ENCODE data around the gene SAPCD1.

SAPCD1 gene

DNA sequence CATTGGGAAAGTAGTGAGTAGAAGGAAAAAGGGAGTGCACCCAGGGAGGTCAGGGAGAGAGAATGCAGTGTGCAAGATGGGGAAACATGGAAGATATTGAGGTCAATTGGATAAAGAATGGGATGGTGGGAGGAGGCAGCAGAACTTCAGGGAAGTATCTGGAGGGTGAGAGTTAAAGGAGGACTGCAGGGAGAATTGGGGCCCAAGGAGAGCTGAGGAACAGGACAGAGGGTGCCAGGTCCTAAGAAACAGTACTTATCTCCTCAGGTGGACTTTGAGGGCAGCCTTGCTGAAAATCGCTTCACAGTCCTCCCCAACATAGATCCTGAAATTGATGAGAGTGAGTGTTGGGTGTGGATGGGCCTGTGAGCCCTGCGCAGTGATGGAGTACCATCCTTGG is 4.2 kb upstream of the SAPCD1 start:
- no peak for DNase-seq

- DNase-seq, result no peak
These were observed 1.7 kb upstream of the SAPCD1 start for GRCh38 chr6:31760790-31761189.

GRCh38 chr6:31761343-31761742 is 1.1 kb upstream of the SAPCD1 start:
- no peak for DNase-seq

DNA sequence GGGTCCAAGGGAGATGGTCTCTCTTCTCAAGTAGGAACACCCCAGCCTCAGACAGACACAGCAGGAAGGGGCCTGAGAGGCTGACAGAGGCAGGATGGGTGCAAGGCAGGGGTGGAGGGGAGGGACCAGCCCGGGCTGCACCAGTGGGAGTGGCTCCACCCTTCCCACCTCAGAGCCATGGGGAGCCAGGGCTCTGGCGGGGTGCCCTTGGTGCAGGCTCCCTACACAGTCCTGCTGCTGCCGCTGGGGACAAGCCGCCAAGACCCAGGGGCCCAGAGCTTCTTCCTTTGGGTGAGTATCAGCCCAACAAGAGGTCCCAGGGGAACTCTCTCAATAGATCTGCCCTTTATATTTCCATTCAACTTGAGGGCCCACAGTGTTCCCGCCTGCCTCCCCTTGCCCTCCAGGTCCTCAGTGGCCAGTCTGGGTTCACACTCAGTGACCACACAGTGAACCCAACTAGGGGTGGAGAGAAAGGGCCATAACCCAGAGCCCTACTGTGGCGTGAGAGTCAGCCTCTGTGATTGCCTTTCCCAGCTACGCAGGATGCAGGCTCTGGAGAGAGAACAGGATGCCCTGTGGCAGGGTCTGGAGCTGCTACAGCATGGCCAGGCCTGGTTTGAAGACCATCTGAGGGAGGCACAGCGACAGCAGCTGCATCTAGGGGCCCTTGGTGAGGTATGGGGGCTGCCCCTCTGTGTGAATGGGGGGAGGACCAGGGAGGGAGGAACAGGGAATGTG is 592 bp downstream of the SAPCD1 start:
- no peak for DNase-seq

DNA sequence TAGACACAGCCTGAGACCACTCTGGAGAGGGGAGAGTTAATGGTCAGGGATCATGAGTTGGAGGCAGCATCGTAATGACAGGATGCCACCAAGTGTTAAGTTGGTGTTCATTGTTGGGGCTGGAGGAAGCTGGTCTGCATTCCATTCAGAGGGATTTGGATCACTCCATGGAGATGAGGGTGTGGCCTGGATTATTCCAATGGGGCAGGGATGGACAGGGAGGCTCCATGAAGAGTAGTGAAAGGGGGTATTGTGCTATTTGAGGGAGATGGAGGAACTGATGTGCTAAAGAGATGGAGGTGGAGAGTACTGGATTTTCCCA is 1.1 kb downstream of the SAPCD1 start:
- peak; percentile 62 for DNase-seq

GRCh38 chr6:31764198-31764597 is 1.7 kb downstream of the SAPCD1 start:
- no peak for DNase-seq

GRCh38 chr6:31765559-31765909 is 3.1 kb downstream of the SAPCD1 start:
- no peak for DNase-seq

GRCh38 chr6:31765910-31766794 is 3.7 kb downstream of the SAPCD1 start:
- no peak for DNase-seq

GRCh38 chr6:31767096-31767645 is 4.7 kb downstream of the SAPCD1 start:
- DNase-seq, result no peak

- DNase-seq, result no peak
These were observed 6.2 kb downstream of the SAPCD1 start for GRCh38 chr6:31768363-31769257.

- peak; percentile 65 for DNase-seq
These were observed 7.4 kb downstream of the SAPCD1 start for GRCh38 chr6:31769684-31770371.

DNA sequence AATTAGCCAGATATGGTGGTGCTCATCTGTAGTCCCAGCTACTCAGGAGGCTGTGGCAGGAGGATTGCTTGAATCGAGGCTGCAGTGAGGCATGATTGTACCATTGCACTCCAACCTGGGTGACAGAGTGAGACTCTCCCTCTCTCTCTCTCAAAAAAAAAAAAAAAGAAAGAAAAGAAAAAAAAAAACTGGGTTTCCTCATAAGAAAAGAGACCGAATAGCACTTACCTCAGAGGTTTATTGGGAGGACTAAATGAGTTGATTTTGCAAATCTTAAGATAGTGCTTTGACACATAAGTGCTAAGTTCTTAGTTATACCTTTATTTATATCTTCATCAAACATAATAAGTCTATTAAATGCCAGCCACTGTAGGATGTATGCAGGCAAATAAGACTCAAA is 8.4 kb downstream of the SAPCD1 start:
- no peak for DNase-seq

- peak; percentile 33 for DNase-seq
These were observed 9.5 kb downstream of the SAPCD1 start for GRCh38 chr6:31771992-31772358.

GRCh38 chr6:31775184-31775583 is 12.7 kb downstream of the SAPCD1 start:
- no peak for DNase-seq

- DNase-seq, result no peak
These were observed 13.4 kb downstream of the SAPCD1 start for GRCh38 chr6:31775633-31776484.

GRCh38 chr6:31776485-31776988 is 14.1 kb downstream of the SAPCD1 start:
- no peak for DNase-seq

- peak; percentile 80 for DNase-seq
These were observed 14.7 kb downstream of the SAPCD1 start, which contains the start of gene VWA7 for GRCh38 chr6:31776989-31777666. Gene VWA7, minus strand, starts transcription at chr6:31777328. Its CDS starts 549 bp downstream, at chr6:31776779.

DNA sequence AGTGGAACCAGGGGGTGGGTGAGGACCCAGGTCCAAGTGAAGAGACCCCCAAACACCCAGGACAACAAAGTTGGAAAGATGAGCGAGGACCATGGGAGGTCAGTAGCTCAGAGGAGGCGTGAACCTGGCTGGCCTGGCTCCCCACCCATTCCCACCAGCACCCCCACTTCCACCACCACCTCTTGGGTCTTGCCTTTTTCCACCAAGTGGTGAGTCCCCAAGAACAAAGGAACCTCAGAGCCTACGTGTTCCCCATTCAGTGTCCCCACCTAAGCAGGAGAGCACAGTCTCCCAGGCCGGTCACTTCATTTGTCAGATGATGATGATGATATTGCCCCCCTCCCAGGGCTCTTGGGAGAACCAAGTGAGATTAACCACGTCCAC is 15.2 kb downstream of the SAPCD1 start:
- DNase-seq, result no peak

DNA sequence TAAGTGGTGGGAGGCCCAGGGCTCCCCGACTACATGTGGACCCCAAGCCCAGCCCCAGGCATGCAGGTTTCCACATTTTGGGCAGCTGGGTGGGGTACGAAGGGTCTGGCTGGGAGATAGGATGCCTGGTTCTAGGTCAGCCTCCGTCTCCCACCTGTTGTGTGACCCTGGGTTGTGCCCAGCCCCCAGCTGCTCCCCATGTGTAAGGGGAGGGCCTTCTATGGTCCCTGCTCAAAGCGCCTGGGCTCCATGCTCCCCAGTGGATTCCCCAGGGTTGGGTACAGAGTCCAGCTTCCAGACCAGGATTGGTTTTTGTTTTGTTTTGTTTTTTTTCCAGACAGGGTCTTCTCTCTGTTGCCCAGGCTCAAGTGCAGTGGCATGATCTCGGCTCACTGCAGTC is 15.7 kb downstream of the SAPCD1 start:
- no peak for DNase-seq
